Keratinocyte (primary cell): Measurements from ENCODE around the gene CAT. TPM values are rescaled to one million over a fixed set of nuclear protein-coding genes. Genes with fewer than 3 reads are reported as not detected.

ENCODE experiments used
- DNase-seq: peaks from one replicate; pipeline ENCODE4 v3.0.0-alpha.2; 2011; ENCODE audit warnings: low read depth, missing footprints, low spot score
- FAIRE-seq: peaks from 2 replicates; lab custom pipeline; 2011; peaks lifted over from hg19 to GRCh38; lab: Jason Lieb, UNC
- H2AFZ ChIP-seq: 2 replicates; pipeline ENCODE4 v1.6.0; 2012; ENCODE audit warnings: low read length, control low read depth, inconsistent platforms; ENCODE audit not compliant: control insufficient read depth
- H3K27ac ChIP-seq: 2 replicates; pipeline ENCODE4 v1.5.1; 2011; ENCODE audit warnings: low read length; ENCODE audit not compliant: control insufficient read depth, insufficient read depth
- H3K27me3 ChIP-seq: 3 replicates; pipeline ENCODE4 v1.6.0; 2011; ENCODE audit warnings: low read length; ENCODE audit not compliant: control insufficient read depth, insufficient read depth; ENCODE audit errors: extremely low read depth
- H3K36me3 ChIP-seq, 2 experiments: 2 replicates in 1 of 2; 3 replicates in 1 of 2; pipeline ENCODE4 v1.5.1; 2011; ENCODE audit warnings: low read length in 2 of 2, mild to moderate bottlenecking in 1 of 2; ENCODE audit not compliant: control insufficient read depth in 2 of 2, insufficient read depth in 2 of 2; ENCODE audit errors: extremely low read depth in 1 of 2
- H3K4me1 ChIP-seq: 3 replicates; pipeline ENCODE4 v1.5.1; 2011; ENCODE audit warnings: low read length; ENCODE audit not compliant: control insufficient read depth, insufficient read depth; ENCODE audit errors: extremely low read depth
- H3K4me2 ChIP-seq: 3 replicates; pipeline ENCODE4 v1.6.0; 2011; ENCODE audit warnings: low read depth, low read length; ENCODE audit not compliant: control insufficient read depth, insufficient read depth; ENCODE audit errors: extremely low read depth
- H3K4me3 ChIP-seq, 3 experiments: fragments of 200-600 bp in 1 of 3; sonication (generic) in 1 of 3; 2 replicates in 2 of 3; 3 replicates in 1 of 3; pipeline ENCODE4 v1.5.1; 2011 to 2016; ENCODE audit warnings: low read length in 3 of 3, mild to moderate bottlenecking in 3 of 3, control low read depth in 2 of 3, inconsistent platforms in 1 of 3, low read depth in 1 of 3, mixed read lengths in 1 of 3, mixed run types in 1 of 3, moderate library complexity in 1 of 3; ENCODE audit not compliant: control insufficient read depth in 2 of 3, insufficient read depth in 2 of 3; ENCODE audit errors: extremely low read depth in 1 of 3
- H3K79me2 ChIP-seq: 2 replicates; pipeline ENCODE4 v1.6.0; 2012; ENCODE audit warnings: low read length; ENCODE audit not compliant: control insufficient read depth, insufficient read depth
- H3K9ac ChIP-seq: 3 replicates; pipeline ENCODE4 v1.6.0; 2011; ENCODE audit warnings: low read length; ENCODE audit not compliant: control insufficient read depth, insufficient read depth; ENCODE audit errors: extremely low read depth
- H3K9me1 ChIP-seq: 3 replicates; pipeline ENCODE4 v1.6.0; 2011; ENCODE audit warnings: low read length; ENCODE audit not compliant: control insufficient read depth, insufficient read depth; ENCODE audit errors: extremely low read depth
- H3K9me3 ChIP-seq: 2 replicates; pipeline ENCODE4 v1.5.1; 2012; ENCODE audit warnings: low read depth, low read length; ENCODE audit not compliant: control insufficient read depth
- H4K20me1 ChIP-seq: 3 replicates; pipeline ENCODE4 v1.6.0; 2011; ENCODE audit warnings: low read length; ENCODE audit not compliant: control insufficient read depth, insufficient read depth; ENCODE audit errors: extremely low read depth
- EZH2 ChIP-seq: IDR thresholded peaks from one replicate; pipeline ENCODE4 v1.6.1; 2012; ENCODE audit warnings: inconsistent platforms, mild to moderate bottlenecking, low read length, moderate library complexity
- dilution Hi-C: fragments of 300-500 bp; cut with MboI; formaldehyde crosslinking; loops from one replicate; pipeline ENCODE4 v1.7.0; 2020; ENCODE audit warnings: low sequenced_read_pairs; ENCODE audit not compliant: extremely low pct_ligation_motif_present
- polyA plus RNA-seq, 5 experiments: library from polyadenylated mRNA; depleted of rRNA in 3 of 5; stranded (reverse) in 3 of 5; stranded (forward) in 1 of 5; unstranded in 1 of 5; fragments of >200 nt; gene quantifications; 1 replicate in 1 of 5; 2 replicates in 3 of 5; 3 replicates in 1 of 5; pipeline versions ENCODE4 v1.2.1 to v1.2.3, GENCODE V29; 2011 to 2012; ENCODE audit warnings: missing spikeins in 2 of 5, low read depth in 1 of 5, low replicate concordance in 1 of 5
- TF ChIP-seq, protein P1 (sequence below), 3 experiments: IDR thresholded peaks in 1 of 3; conservative IDR thresholded peaks in 1 of 3; optimal IDR thresholded peaks in 1 of 3; 2 replicates in 2 of 3; 3 replicates in 1 of 3; pipeline versions ENCODE3 to v1.5.1; 2011; ENCODE audit warnings: low read length in 3 of 3, mild to moderate bottlenecking in 3 of 3, moderate library complexity in 2 of 3, control low read depth in 1 of 3, inconsistent platforms in 1 of 3; ENCODE audit not compliant: insufficient read depth in 2 of 3; ENCODE audit errors: extremely low read depth in 1 of 3

Gene CAT
- polyA plus RNA-seq, 1 donor (not counting 4 experiments of a cell fraction or from before 2014, with no cell fraction given), result 94.8 TPM

DNA sequence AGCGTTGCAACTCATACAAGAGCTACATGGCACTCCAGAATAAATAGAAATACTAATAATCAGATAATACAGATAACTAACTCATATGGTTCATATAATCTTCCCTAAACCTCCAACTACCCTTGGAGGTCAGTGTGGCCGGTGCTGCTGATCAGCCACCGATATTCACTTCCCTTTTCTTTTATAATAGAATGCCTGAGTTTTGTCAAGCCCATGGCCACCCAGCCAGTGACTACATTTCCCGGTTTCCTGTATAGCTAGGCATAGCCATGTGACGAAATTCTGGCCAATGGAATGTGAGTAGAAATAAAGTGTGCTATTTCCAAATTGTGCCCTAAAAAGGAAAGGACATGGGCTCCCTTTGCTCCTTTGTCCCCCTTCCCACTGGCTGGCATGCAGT is 5.9 kb upstream of the CAT start:
- Histone ChIP-seq H3K9ac (no peak overlapping the region), H3K36me3 (no peaks in the 10 kb centered on the region), H3K9me1 (no peaks in the 10 kb centered on the region), H3K27me3 (no peaks in the 10 kb centered on the region), H3K4me3 (no peak overlapping the region), H4K20me1 (no peaks in the 10 kb centered on the region), H2AFZ (no peak overlapping the region), H3K27ac (no peak overlapping the region), H3K9me3 (no peaks in the 10 kb centered on the region), H3K4me1 (no peaks in the 10 kb centered on the region), H3K4me2 (no peak overlapping the region), H3K79me2 (no peaks in the 10 kb centered on the region)
- FAIRE-seq, result no peak
- TF ChIP-seq, protein P1, sequence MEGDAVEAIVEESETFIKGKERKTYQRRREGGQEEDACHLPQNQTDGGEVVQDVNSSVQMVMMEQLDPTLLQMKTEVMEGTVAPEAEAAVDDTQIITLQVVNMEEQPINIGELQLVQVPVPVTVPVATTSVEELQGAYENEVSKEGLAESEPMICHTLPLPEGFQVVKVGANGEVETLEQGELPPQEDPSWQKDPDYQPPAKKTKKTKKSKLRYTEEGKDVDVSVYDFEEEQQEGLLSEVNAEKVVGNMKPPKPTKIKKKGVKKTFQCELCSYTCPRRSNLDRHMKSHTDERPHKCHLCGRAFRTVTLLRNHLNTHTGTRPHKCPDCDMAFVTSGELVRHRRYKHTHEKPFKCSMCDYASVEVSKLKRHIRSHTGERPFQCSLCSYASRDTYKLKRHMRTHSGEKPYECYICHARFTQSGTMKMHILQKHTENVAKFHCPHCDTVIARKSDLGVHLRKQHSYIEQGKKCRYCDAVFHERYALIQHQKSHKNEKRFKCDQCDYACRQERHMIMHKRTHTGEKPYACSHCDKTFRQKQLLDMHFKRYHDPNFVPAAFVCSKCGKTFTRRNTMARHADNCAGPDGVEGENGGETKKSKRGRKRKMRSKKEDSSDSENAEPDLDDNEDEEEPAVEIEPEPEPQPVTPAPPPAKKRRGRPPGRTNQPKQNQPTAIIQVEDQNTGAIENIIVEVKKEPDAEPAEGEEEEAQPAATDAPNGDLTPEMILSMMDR (optimal IDR thresholded peaks at IDR 0.05 in 1 of 3, IDR thresholded peaks at IDR 0.05 in 1 of 3, conservative IDR thresholded peaks at IDR 0.05 in 1 of 3; ENCODE audit: extremely low read depth in 1 of 3, insufficient read depth in 2 of 3, low read length in 3 of 3), result no peak
- no peak for TF ChIP-seq EZH2
- dilution Hi-C loops, result no loop called here
- no peak for DNase-seq

DNA sequence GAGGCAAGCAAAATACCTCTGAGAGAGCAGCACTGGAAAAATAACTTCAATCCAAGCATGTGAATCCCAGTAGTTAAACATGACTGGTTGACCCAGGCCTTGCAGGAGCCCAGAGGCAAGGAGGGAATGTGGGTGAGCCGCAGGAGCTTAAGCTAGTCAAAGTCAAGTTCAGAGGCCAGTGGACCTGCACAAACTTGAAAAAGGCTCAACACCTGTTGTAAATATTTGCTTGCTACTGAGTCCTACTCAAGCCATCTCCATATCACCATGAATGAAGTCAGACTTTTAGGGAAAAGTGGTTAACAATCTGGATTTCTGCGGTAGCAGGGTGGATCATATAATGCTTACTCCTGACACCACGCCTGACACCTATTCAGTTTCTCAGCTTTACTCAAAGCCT is 4.8 kb upstream of the CAT start:
- no peaks in the 10 kb centered on the region for H3K9me3 ChIP-seq
- H3K27me3 ChIP-seq, result no peaks in the 10 kb centered on the region
- TF ChIP-seq, protein P1 (optimal IDR thresholded peaks at IDR 0.05 in 1 of 3, IDR thresholded peaks at IDR 0.05 in 1 of 3, conservative IDR thresholded peaks at IDR 0.05 in 1 of 3; ENCODE audit: extremely low read depth in 1 of 3, insufficient read depth in 2 of 3, low read length in 3 of 3), result no peak
- TF ChIP-seq EZH2, result no peak
- H3K79me2 ChIP-seq, result no peaks in the 10 kb centered on the region
- no peaks in the 10 kb centered on the region for H3K9me1 ChIP-seq
- H3K4me3 ChIP-seq, result no peak overlapping the region
- H3K36me3 ChIP-seq, result no peaks in the 10 kb centered on the region
- H3K9ac ChIP-seq, result no peak overlapping the region
- FAIRE-seq (no peak), DNase-seq (no peak)
- H3K4me2 ChIP-seq, result no peak overlapping the region
- no peak overlapping the region for H3K27ac ChIP-seq
- no peaks in the 10 kb centered on the region for H4K20me1 ChIP-seq
- H2AFZ ChIP-seq, result no peak overlapping the region
- no peaks in the 10 kb centered on the region for H3K4me1 ChIP-seq
- dilution Hi-C loops, result no loop called here
